ENCODE measurements around the gene TSGA10IP. TPM values are rescaled to one million over a fixed set of nuclear protein-coding genes. Genes with fewer than 3 reads are reported as not detected.

TSGA10IP gene
- total and polyA plus RNA-seq, 2 experiments from 2014 or later: 1.6 to 2.0 TPM

DNA sequence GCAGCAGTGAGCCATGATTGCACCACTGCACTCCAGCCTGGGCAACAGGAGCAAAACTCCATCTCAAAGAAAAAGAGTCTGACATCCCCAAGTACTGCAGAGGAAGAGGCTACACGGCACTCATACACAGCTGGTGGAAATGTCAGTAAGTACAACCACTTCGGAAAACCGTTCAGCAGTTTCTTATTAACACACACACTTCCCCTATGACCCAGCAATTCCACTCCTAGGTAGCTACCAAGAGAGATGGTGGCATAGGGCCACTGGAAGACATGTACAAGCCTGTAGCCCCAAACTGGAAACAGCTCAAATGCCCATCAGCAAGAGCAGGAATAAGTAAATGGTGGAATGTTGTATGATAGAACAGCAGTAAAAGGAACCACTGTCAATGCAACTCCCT is 22.7 kb upstream of the TSGA10IP start:
- H3F3A ChIP-seq (replicated peaks; ENCODE audit: low read depth): 0 out of 2 replicates have a peak, but pooled peaks cover 4% of the 10 kb centered on the region
- Mint-ChIP-seq H3K27me3 (ENCODE audit: insufficient read depth, low read depth, poor library complexity) (peaks cover 7% of the 10 kb centered on the region), H3K4me3 (no peak overlapping the region), H3K36me3 (ENCODE audit: low read depth) (peaks cover 18% of the 10 kb centered on the region), H3K9me3 (no peaks in the 10 kb centered on the region), H3K4me1 (peaks cover 4% of the 10 kb centered on the region; the same call in 2 of the 3 replicates), H3K27ac (no peak overlapping the region)
- peaks cover 8% of the 10 kb centered on the region; the same call in 1 of the 2 replicates for H3K4me1 ChIP-seq (ENCODE audit: insufficient read depth)
- no peak overlapping the region for H3K4me2 ChIP-seq
- no peaks in the 10 kb centered on the region; the same call in 1 of the 2 replicates for H3K36me3 ChIP-seq (ENCODE audit: insufficient read depth)
- no peaks in the 10 kb centered on the region for H4K20me1 ChIP-seq (replicated peaks; ENCODE audit: insufficient read depth)
- H3K79me2 ChIP-seq (replicated peaks; ENCODE audit: insufficient read depth): peaks cover 7% of the 10 kb centered on the region
- ATAC-seq (no peak), DNase-seq (ENCODE audit: low spot score) (no peak)
- no peaks in the 10 kb centered on the region for H3K9me2 ChIP-seq (ENCODE audit: insufficient read depth)
- no peaks in the 10 kb centered on the region for H3K27me3 ChIP-seq (ENCODE audit: insufficient read depth)
- no peak overlapping the region for H3K27ac ChIP-seq (ENCODE audit: low read depth)
- H3K4me3 ChIP-seq: no peak overlapping the region
- no peak for TF ChIP-seq STAT1 (IDR thresholded peaks at IDR 0.05; ENCODE audit: unreplicated experiment)
- no peak for TF ChIP-seq JUNB (IDR thresholded peaks at IDR 0.05; ENCODE audit: unreplicated experiment)
- TF ChIP-seq, protein P1, sequence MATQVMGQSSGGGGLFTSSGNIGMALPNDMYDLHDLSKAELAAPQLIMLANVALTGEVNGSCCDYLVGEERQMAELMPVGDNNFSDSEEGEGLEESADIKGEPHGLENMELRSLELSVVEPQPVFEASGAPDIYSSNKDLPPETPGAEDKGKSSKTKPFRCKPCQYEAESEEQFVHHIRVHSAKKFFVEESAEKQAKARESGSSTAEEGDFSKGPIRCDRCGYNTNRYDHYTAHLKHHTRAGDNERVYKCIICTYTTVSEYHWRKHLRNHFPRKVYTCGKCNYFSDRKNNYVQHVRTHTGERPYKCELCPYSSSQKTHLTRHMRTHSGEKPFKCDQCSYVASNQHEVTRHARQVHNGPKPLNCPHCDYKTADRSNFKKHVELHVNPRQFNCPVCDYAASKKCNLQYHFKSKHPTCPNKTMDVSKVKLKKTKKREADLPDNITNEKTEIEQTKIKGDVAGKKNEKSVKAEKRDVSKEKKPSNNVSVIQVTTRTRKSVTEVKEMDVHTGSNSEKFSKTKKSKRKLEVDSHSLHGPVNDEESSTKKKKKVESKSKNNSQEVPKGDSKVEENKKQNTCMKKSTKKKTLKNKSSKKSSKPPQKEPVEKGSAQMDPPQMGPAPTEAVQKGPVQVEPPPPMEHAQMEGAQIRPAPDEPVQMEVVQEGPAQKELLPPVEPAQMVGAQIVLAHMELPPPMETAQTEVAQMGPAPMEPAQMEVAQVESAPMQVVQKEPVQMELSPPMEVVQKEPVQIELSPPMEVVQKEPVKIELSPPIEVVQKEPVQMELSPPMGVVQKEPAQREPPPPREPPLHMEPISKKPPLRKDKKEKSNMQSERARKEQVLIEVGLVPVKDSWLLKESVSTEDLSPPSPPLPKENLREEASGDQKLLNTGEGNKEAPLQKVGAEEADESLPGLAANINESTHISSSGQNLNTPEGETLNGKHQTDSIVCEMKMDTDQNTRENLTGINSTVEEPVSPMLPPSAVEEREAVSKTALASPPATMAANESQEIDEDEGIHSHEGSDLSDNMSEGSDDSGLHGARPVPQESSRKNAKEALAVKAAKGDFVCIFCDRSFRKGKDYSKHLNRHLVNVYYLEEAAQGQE (IDR thresholded peaks at IDR 0.05; ENCODE audit: unreplicated experiment): no peak
- TF ChIP-seq, protein P2, sequence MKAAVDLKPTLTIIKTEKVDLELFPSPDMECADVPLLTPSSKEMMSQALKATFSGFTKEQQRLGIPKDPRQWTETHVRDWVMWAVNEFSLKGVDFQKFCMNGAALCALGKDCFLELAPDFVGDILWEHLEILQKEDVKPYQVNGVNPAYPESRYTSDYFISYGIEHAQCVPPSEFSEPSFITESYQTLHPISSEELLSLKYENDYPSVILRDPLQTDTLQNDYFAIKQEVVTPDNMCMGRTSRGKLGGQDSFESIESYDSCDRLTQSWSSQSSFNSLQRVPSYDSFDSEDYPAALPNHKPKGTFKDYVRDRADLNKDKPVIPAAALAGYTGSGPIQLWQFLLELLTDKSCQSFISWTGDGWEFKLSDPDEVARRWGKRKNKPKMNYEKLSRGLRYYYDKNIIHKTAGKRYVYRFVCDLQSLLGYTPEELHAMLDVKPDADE (IDR thresholded peaks at IDR 0.05): no peak
- no peak for TF ChIP-seq POLR2AphosphoS5 (IDR thresholded peaks at IDR 0.05; ENCODE audit: low read depth)
- no peak for TF ChIP-seq EZH2phosphoT487 (IDR thresholded peaks at IDR 0.05; ENCODE audit: unreplicated experiment)
- no peak for TF ChIP-seq NANOG (IDR thresholded peaks at IDR 0.05; ENCODE audit: borderline replicate concordance)
- no peak for TF ChIP-seq EZH2 (IDR thresholded peaks at IDR 0.05; ENCODE audit: low read depth, unreplicated experiment)
- TF ChIP-seq ZNF114 (CRISPR knock-in tag; IDR thresholded peaks at IDR 0.05): no peak
- TF ChIP-seq ZNF331 (CRISPR knock-in tag; IDR thresholded peaks at IDR 0.05; ENCODE audit: low read depth): no peak
- TF ChIP-seq CREB1 (CRISPR knock-in tag; IDR thresholded peaks at IDR 0.05; ENCODE audit: low read depth): no peak
- TF ChIP-seq, protein P3, sequence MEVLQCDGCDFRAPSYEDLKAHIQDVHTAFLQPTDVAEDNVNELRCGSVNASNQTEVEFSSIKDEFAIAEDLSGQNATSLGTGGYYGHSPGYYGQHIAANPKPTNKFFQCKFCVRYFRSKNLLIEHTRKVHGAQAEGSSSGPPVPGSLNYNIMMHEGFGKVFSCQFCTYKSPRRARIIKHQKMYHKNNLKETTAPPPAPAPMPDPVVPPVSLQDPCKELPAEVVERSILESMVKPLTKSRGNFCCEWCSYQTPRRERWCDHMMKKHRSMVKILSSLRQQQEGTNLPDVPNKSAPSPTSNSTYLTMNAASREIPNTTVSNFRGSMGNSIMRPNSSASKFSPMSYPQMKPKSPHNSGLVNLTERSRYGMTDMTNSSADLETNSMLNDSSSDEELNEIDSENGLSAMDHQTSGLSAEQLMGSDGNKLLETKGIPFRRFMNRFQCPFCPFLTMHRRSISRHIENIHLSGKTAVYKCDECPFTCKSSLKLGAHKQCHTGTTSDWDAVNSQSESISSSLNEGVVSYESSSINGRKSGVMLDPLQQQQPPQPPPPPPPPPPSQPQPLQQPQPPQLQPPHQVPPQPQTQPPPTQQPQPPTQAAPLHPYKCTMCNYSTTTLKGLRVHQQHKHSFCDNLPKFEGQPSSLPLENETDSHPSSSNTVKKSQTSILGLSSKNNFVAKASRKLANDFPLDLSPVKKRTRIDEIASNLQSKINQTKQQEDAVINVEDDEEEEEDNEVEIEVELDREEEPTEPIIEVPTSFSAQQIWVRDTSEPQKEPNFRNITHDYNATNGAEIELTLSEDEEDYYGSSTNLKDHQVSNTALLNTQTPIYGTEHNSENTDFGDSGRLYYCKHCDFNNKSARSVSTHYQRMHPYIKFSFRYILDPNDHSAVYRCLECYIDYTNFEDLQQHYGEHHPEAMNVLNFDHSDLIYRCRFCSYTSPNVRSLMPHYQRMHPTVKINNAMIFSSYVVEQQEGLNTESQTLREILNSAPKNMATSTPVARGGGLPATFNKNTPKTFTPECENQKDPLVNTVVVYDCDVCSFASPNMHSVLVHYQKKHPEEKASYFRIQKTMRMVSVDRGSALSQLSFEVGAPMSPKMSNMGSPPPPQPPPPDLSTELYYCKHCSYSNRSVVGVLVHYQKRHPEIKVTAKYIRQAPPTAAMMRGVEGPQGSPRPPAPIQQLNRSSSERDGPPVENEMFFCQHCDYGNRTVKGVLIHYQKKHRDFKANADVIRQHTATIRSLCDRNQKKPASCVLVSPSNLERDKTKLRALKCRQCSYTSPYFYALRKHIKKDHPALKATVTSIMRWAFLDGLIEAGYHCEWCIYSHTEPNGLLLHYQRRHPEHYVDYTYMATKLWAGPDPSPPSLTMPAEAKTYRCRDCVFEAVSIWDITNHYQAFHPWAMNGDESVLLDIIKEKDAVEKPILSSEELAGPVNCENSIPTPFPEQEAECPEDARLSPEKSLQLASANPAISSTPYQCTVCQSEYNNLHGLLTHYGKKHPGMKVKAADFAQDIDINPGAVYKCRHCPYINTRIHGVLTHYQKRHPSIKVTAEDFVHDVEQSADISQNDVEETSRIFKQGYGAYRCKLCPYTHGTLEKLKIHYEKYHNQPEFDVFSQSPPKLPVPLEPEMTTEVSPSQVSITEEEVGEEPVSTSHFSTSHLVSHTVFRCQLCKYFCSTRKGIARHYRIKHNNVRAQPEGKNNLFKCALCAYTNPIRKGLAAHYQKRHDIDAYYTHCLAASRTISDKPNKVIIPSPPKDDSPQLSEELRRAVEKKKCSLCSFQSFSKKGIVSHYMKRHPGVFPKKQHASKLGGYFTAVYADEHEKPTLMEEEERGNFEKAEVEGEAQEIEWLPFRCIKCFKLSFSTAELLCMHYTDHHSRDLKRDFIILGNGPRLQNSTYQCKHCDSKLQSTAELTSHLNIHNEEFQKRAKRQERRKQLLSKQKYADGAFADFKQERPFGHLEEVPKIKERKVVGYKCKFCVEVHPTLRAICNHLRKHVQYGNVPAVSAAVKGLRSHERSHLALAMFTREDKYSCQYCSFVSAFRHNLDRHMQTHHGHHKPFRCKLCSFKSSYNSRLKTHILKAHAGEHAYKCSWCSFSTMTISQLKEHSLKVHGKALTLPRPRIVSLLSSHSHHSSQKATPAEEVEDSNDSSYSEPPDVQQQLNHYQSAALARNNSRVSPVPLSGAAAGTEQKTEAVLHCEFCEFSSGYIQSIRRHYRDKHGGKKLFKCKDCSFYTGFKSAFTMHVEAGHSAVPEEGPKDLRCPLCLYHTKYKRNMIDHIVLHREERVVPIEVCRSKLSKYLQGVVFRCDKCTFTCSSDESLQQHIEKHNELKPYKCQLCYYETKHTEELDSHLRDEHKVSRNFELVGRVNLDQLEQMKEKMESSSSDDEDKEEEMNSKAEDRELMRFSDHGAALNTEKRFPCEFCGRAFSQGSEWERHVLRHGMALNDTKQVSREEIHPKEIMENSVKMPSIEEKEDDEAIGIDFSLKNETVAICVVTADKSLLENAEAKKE (CRISPR knock-in tag; IDR thresholded peaks at IDR 0.05): no peak
- TF ChIP-seq, protein P4, sequence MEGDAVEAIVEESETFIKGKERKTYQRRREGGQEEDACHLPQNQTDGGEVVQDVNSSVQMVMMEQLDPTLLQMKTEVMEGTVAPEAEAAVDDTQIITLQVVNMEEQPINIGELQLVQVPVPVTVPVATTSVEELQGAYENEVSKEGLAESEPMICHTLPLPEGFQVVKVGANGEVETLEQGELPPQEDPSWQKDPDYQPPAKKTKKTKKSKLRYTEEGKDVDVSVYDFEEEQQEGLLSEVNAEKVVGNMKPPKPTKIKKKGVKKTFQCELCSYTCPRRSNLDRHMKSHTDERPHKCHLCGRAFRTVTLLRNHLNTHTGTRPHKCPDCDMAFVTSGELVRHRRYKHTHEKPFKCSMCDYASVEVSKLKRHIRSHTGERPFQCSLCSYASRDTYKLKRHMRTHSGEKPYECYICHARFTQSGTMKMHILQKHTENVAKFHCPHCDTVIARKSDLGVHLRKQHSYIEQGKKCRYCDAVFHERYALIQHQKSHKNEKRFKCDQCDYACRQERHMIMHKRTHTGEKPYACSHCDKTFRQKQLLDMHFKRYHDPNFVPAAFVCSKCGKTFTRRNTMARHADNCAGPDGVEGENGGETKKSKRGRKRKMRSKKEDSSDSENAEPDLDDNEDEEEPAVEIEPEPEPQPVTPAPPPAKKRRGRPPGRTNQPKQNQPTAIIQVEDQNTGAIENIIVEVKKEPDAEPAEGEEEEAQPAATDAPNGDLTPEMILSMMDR (conservative IDR thresholded peaks at IDR 0.05; ENCODE audit: low read depth in 2 of 2): no peak
- no peak overlapping the region for H2AFZ ChIP-seq
